ENCODE data around the gene CHRM5.

Gene CHRM5

DNA sequence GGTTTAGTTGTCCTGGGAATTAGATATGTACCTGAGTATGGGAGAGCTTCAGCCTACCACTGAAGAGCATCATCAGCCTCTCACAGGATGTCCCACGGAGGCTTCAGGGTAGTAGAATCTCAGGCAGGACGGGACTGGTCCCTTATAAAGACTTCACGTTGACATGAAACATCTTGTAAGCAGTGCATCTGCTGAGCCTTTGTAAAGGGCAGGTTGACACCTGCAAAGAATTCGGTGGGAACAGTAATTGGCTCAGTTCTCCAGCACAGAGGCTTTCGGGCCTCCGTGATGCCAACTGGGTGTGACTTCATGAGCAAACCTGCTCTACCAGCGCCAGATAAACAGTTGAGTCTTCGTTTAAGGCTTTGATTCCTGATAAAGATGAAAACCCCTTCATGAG lies 97.6 kb downstream of the CHRM5 start:
- in situ Hi-C loops (cut with HindIII; ENCODE audit: low pct_ligation_motif_present, low sequenced_read_pairs), result no loop called here
- no peaks in the 10 kb centered on the region for H3K27me3 ChIP-seq (replicated peaks)
- TF ChIP-seq, protein P1, sequence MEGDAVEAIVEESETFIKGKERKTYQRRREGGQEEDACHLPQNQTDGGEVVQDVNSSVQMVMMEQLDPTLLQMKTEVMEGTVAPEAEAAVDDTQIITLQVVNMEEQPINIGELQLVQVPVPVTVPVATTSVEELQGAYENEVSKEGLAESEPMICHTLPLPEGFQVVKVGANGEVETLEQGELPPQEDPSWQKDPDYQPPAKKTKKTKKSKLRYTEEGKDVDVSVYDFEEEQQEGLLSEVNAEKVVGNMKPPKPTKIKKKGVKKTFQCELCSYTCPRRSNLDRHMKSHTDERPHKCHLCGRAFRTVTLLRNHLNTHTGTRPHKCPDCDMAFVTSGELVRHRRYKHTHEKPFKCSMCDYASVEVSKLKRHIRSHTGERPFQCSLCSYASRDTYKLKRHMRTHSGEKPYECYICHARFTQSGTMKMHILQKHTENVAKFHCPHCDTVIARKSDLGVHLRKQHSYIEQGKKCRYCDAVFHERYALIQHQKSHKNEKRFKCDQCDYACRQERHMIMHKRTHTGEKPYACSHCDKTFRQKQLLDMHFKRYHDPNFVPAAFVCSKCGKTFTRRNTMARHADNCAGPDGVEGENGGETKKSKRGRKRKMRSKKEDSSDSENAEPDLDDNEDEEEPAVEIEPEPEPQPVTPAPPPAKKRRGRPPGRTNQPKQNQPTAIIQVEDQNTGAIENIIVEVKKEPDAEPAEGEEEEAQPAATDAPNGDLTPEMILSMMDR (IDR thresholded peaks at IDR 0.05; ENCODE audit: low read depth, low read length, missing control alignments), result no peak
- no peak for DNase-seq
- H3K4me3 ChIP-seq (ENCODE audit: low read depth, low read length), result no peak overlapping the region
- no peak overlapping the region for H3K27ac ChIP-seq
- H3K36me3 ChIP-seq (replicated peaks), result no peaks in the 10 kb centered on the region

DNA sequence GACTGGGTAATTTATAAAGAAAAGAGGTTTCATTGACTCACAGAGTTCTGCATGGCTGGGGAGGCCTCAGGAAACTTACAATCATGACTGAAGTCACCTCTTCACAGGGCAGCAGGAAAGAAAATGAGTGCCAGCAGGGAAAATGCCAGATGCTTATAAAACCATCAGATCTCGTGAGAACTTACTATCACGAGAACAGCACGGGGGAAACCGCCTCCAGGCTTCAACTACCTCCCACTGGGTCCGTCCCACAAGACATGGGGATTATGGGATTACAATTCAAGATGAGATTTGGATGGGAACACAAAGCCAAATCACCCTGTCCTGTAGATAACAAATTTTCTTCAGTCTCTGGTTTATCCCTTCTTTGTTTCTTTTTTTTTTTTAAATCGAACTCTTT lies 101.7 kb downstream of the CHRM5 start:
- TF ChIP-seq, protein P1 (IDR thresholded peaks at IDR 0.05; ENCODE audit: low read depth, low read length, missing control alignments), result no peak
- H3K27ac ChIP-seq, result no peak overlapping the region
- no peak overlapping the region for H3K4me3 ChIP-seq (ENCODE audit: low read depth, low read length)
- no peak for DNase-seq
- H3K36me3 ChIP-seq (replicated peaks), result no peaks in the 10 kb centered on the region
- in situ Hi-C loops (cut with HindIII; ENCODE audit: low pct_ligation_motif_present, low sequenced_read_pairs), result no loop called here
- no peaks in the 10 kb centered on the region for H3K27me3 ChIP-seq (replicated peaks)

DNA sequence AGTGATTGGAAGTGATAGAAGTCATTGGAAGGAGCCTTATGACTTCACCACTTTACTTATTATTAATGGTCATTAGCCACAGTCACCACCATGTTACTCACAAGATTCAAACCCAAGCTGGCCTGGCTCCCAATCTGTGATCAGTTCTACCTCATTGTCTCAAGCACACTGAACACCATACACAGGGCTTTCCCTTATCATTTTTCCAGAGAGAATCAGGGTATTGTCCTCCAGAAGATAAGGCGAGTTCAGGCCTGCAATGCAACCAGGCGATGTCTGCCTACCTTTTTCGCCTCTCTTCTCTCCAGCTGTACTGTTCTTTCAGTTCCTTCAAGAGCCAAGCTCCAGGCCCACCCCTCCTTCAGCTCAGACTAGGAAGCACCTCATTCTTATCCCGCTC lies 108.5 kb downstream of the CHRM5 start:
- Histone ChIP-seq H3K4me3 (ENCODE audit: low read depth, low read length) (no peak overlapping the region), H3K36me3 (replicated peaks) (no peaks in the 10 kb centered on the region), H3K27me3 (replicated peaks) (no peaks in the 10 kb centered on the region), H3K27ac (no peak overlapping the region)
- TF ChIP-seq, protein P1 (IDR thresholded peaks at IDR 0.05; ENCODE audit: low read depth, low read length, missing control alignments), result no peak
- in situ Hi-C loops (cut with HindIII; ENCODE audit: low pct_ligation_motif_present, low sequenced_read_pairs), result no loop called here
- no peak for DNase-seq

DNA sequence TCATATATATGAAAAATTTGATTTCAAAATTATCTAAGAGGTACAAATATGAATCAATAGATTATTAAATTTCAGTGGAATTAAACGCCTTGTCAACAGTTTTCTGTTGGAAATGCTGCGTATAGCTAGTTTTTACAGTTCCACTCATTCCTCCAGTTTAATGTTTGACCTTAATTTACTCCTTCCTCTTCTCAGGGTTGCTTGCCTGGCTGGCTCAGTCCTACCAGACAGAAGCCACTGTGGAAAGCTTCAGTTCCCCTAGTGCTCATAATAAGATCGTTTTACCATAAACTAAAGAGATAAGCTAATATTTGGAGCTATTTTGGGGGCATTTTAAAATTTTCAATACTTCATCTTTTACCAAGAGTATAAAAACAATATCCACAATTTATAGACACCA lies 110.6 kb downstream of the CHRM5 start:
- Histone ChIP-seq H3K27me3 (replicated peaks) (no peaks in the 10 kb centered on the region), H3K36me3 (replicated peaks) (peaks cover 2% of the 10 kb centered on the region), H3K27ac (no peak overlapping the region), H3K4me3 (ENCODE audit: low read depth, low read length) (no peak overlapping the region)
- TF ChIP-seq, protein P1 (IDR thresholded peaks at IDR 0.05; ENCODE audit: low read depth, low read length, missing control alignments), result no peak
- DNase-seq, result no peak
- in situ Hi-C loops (cut with HindIII; ENCODE audit: low pct_ligation_motif_present, low sequenced_read_pairs), result no loop called here

DNA sequence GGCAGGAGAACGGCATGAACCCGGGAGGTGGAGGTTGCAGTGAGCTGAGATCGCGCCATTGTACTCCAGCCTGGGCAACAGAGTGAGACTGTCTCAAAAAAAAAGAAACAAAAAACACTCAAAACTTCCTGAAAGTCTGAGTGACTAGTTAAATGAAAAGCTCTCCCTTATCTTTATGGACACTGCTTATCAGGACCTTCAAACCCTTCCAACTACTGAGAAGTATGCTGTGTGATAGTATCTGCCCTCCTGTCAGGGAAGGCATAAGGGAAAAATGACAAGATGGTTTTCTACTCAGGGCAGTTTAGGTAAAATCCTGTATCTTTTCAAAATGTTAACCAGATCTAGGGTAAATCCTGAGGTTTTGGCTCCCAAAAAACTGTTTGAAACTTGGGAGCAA lies 111.6 kb downstream of the CHRM5 start:
- H3K27me3 ChIP-seq (replicated peaks), result no peaks in the 10 kb centered on the region
- in situ Hi-C loops (cut with HindIII; ENCODE audit: low pct_ligation_motif_present, low sequenced_read_pairs), result no loop called here
- H3K27ac ChIP-seq, result no peak overlapping the region
- DNase-seq, result no peak
- no peak overlapping the region for H3K4me3 ChIP-seq (ENCODE audit: low read depth, low read length)
- TF ChIP-seq, protein P1 (IDR thresholded peaks at IDR 0.05; ENCODE audit: low read depth, low read length, missing control alignments), result no peak
- peaks cover 6% of the 10 kb centered on the region for H3K36me3 ChIP-seq (replicated peaks)

DNA sequence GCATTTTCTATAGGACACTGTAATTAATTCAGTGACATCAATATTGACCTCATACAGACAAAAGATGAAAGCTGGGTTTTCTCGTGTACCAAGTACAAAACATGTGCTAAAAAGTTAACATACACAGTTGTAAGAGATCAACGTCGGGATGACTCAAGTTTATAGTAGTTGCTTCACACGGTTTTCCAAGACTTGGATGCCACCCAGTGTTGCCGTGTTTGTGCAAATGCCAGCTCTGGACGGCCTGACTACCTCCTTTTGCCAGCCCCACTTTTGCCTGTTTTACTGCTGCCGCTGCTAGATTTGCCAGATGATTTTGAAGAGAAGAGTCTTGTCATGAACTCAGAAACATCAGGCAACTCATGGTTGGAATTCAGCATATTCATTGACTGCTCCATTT lies 115.8 kb downstream of the CHRM5 start:
- no peak for DNase-seq
- no peaks in the 10 kb centered on the region for H3K27me3 ChIP-seq (replicated peaks)
- H3K27ac ChIP-seq, result no peak overlapping the region
- no peak overlapping the region for H3K4me3 ChIP-seq (ENCODE audit: low read depth, low read length)
- H3K36me3 ChIP-seq (replicated peaks), result peaks cover 24% of the 10 kb centered on the region
- in situ Hi-C loops (cut with HindIII; ENCODE audit: low pct_ligation_motif_present, low sequenced_read_pairs), result no loop called here
- TF ChIP-seq, protein P1 (IDR thresholded peaks at IDR 0.05; ENCODE audit: low read depth, low read length, missing control alignments), result no peak

All from brain microvascular endothelial cell (primary cell).